NCI-H146 treated with DMSO at 0.1 percent for 48 hours (cell line): ENCODE data around the gene MBOAT2.
"Not testable (repeated sequence)": the region's sequence is repeated elsewhere in the genome, so short reads cannot be mapped to it uniquely, and the experiment has no call there.

Experiments used
- DNase-seq: peaks from one replicate; lab custom pipeline; 2025; ENCODE audit not compliant: unreplicated experiment; lab: John Stamatoyannopoulos, UW

The MBOAT2 gene

DNA sequence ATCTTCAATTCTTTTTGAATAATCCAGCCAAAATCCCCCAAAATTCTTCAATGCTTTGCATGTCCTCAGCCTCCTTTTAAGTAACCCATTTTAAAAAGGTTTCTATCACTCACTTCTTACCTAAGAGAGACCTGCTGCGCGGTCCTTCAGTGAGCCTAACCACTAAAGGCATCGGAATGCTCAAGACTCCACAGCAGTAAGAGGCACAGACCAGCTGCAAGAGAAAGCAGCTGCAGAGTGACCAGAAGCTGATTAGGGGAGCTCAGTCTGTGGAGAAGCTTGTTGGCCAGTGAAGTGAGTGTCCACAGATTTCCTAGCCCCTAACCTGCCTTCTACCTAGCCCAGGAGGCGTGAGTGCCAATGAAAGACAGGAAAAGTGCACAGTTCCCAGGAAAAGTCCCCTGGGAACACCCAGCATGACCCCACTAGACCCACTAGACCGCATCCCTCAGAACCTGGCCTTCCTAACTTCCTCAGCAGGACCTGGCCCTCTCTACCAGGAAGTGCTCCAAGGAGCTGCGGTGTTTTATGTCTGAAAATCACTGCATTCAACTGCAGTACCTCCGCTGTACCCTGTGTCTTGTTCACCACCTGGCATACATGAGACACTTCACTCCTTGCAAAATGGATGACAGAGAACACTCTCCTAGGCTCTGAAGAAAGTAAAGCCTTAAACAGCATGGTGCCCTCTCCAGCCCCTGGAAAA, 10.1 kb downstream of the MBOAT2 start:
- no peak for DNase-seq

DNA sequence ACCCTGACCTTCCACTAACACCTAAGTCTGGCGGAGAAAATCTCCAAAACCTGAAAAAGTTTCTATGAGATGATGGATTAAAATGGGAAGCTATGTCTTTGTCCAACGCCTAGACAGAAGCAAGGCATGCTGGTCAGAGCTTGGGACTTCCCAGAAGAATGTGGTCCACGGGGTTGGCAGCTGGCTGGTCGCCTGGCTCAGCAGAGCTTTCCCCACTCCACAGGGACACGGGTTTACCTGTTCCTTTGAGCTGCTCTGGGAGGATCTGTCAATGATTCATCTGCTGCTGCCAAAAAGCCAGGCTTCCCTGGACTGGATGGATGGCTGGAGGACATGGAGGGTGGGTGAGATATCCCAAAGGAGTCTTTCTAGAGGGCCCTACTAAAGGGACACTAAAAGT, 10.8 kb downstream of the MBOAT2 start:
- no peak for DNase-seq

GRCh38 chr2:8989536-8990079, 13.9 kb downstream of the MBOAT2 start:
- no peak for DNase-seq

GRCh38 chr2:8987410-8987809, 16.1 kb downstream of the MBOAT2 start:
- no peak for DNase-seq

DNA sequence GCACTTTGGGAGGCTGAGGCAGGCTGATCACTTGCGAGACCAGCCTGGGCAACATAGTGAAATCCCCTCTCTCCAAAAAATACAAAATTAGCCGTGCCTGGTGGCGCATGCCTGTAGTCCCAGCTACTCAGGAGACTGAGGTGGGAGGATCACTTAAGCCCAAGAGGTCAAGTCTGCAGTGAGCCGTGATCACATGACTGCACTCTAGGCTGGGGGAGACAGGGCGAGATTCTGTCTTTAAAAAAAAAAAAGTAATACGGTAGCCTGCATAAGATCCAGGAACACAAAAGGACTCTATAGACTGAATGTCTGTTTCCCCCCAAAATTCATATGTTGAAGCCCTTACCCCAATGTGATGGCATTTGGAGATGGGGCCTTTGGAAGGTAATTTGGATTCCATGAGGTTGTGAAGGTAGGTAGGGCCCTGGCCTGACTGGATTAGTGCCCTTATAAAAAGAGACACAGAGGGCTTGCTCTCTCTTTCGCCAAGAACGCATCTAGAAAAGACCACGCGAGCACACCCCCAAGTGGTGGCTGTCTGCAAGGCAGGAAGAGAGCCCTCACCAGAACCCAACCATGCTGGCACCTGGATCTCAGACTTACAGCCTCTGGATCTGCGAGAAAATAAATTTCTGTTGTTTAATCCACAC, 17.0 kb downstream of the MBOAT2 start:
- DNase-seq: no peak

DNA sequence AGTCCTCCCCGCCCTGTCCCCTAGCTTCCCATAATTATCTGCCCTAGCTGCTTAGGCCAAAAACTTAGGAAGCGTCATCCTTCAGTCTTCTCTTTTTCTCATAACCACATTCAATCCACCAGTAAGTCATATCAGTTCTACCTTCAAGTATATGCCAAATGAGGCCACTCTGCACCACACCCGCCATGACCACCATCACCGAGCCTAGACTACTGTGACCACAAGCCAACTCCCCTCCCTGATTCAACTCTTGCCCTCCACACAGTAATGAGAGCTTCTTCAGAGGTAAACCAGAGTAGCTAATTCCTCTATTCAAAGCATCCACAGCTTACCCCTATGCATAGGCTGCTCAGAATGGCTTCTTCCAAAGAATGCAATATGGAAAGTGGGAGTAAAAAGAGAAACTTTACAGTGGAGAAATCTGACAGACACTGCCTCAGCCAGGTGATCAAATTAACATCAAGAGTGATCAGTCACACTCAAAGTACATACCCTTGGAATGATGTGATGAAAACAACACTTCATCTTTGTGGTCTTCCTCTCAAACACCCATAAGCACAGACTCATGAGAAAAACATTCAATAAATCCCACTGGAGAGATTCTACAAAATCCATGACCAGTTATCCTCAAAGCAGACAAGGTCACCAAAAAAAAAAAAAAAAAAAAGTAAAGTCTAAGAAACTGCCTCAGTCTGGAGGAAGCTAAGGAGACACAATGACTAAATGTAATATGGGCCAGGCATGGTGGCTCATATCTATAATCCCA, 17.7 kb downstream of the MBOAT2 start:
- DNase-seq: no peak

DNA sequence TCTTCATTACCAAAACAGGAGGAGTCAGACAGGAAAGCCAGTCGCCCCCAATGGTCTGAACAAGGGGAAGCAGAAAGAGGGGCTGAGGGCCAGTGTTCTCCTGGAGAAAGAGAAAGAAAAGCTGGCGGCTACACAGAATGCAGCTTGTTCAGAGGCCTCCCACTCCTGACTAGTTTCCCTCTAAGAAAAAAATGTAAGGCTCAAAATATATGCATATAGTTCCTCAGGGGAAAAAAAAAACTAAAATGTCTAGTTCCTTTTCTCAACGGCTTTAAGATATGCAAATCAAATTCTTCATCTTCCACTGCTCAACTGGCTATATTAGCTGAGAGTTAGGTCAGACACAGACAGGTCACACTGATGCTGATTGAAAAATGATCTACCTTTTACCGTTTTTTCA, 18.6 kb downstream of the MBOAT2 start:
- no peak for DNase-seq

GRCh38 chr2:8984157-8984556, 19.3 kb downstream of the MBOAT2 start:
- DNase-seq: no peak

GRCh38 chr2:8983571-8983970, 19.9 kb downstream of the MBOAT2 start:
- DNase-seq: no peak

GRCh38 chr2:8981876-8982275, 21.6 kb downstream of the MBOAT2 start:
- no peak for DNase-seq

DNA sequence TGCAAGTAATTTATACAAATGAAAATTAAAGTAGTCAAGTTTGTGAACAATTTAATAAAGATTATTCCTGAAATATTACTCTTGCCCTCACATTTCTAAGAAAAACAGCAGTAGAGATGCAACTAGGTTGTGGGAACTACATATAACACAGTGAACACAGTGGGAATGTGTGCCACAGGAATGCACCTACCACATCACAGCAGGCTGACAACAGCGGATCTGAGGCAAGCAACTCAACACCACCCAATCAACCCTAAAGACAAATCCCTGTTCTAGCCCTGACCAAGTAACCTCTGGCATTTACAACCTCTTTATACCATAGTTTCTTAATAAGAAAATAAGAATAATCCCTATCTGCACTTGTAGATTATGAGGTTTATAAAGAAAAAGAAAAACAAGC, 23.4 kb downstream of the MBOAT2 start:
- no peak for DNase-seq

- DNase-seq: no peak
Measured at GRCh38 chr2:8977758-8978157, 25.7 kb downstream of the MBOAT2 start.

DNA sequence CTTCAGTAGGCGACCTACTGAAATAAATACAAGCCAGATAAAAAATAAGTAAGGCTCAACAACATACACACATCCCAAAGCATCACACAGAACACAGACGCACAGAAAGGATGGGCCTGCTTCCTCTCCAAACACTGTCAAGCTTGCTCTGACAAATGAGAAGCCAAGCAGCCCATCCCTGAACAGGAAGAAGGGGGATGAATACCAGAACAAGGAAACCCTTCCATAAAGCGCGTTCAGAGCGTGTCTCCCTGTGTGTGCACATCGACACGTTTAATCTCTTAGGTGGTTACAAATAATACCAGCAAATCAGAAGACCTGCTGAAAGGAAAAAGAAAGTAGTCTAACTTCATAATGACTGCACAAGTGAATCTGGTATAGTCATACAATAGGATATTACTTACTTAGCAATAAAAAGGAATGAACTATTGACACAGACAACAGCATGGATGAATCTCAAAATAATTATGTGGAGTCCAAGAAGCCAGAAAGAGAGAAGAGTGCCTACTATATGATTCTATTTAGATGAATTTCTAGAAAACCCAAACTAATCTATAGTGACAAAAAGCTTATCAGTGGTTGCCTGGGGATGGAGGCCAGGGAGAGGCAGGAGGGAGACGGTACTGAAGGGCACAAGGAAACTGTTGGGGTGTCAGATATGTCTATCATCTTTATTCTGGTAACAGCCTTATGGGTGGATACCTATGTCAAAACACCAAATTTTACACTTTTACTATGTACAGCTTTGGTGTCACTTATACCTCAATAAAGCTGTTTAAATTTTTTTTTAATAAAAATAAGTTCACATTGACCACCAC, 26.8 kb downstream of the MBOAT2 start:
- DNase-seq: no peak

DNA sequence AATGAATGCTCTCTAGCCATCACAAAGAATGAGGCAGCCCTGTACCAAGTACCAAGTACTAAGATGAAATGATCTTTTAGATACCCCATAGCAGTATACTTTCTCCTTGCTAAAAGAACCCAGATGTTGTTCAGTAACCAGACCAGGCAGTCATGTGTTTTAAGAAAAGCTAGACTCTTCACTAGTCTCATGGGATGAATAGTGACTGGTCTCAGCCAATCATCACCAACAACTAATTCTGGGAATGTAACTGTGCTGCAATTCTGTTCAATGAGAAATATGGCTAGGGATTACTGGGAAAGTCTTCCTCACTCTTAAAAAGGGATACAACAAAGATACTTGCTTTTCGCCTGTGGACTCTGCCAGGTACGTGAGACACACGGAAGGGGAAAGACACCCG, 29.5 kb downstream of the MBOAT2 start:
- no peak for DNase-seq

GRCh38 chr2:8973017-8973416, 30.5 kb downstream of the MBOAT2 start:
- DNase-seq: not testable (repeated sequence)

- DNase-seq: not testable (repeated sequence)
Measured at GRCh38 chr2:8972535-8972934, 30.9 kb downstream of the MBOAT2 start.

DNA sequence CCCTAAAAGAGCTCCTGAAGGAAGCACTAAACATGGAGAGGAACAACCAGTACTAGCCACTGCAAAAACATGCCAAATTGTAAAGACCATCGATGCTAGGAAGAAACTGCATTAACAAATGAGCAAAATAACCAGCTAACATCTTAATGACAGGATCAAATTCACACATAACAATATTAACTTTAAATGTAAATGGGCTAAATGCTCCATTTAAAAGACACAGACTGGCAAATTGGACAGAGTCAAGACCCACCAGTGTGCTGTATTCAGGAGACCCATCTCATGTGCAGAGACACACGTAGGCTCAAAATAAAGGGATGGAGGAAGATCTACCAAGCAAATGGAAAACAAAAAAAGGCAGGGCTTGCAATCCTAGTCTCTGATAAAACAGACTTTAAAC, 34.1 kb downstream of the MBOAT2 start:
- not testable (repeated sequence) for DNase-seq

DNA sequence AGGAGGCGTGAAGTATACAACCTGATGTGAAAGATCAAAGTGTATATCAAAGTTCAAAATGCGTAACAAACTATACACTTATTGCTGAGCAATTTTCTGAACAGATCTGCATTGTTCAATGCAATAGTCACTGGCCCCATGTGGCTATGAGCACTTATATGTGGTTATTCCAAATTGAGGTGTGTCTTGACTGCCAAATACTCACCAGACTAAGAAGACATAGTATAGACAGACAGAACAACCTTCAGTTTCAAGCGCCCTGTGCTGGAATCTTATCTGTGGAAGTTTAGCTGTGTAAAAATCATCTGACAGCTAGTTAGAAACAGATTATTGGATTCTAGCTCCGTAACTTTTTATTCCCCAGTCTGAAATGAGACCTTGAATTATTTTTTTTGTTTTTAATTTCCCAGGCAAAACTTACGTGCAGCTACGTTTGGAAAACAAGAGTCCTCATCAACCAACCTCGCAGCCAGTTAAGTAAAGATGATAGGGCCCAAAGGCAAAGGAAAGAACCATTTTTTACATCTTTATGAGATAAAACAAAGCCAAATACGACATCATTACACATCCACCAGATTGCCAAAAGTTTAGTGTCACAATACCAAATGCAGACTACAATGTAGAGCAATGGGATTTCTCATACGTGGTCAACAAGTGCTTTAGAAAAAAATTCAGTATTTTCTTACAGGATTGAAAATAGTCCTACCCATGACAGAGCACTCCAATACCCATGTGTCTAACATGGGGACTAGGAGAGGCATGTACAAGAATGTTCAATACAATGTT, 37.2 kb downstream of the MBOAT2 start:
- no peak for DNase-seq

- no peak for DNase-seq
Measured at GRCh38 chr2:8965216-8965969, 38.1 kb downstream of the MBOAT2 start.
